ENCODE results near the gene PYM1.
"Not testable (repeated sequence)": the region's sequence is repeated elsewhere in the genome, so short reads cannot be mapped to it uniquely, and the experiment has no call there.

The PYM1 gene

GRCh38 chr12:55893723-55894122, 34.0 kb downstream of the PYM1 start:
- DNase-seq (ENCODE audit: low read depth) = no peak
- TF ChIP-seq CTCF (IDR thresholded peaks at IDR 0.05; ENCODE audit: control insufficient read depth, extremely low read depth, insufficient read depth) = no peak
- H3K4me3 ChIP-seq (ENCODE audit: low read depth, low read length) = no peak overlapping the region

- no peak for DNase-seq (ENCODE audit: low read depth)
- TF ChIP-seq CTCF (IDR thresholded peaks at IDR 0.05; ENCODE audit: control insufficient read depth, extremely low read depth, insufficient read depth) = no peak
- no peak overlapping the region for H3K4me3 ChIP-seq (ENCODE audit: low read depth, low read length)
Measured at GRCh38 chr12:55891310-55891709, 36.4 kb downstream of the PYM1 start.

GRCh38 chr12:55885113-55885512, 42.6 kb downstream of the PYM1 start:
- no peak overlapping the region for H3K4me3 ChIP-seq (ENCODE audit: low read depth, low read length)
- no peak for TF ChIP-seq CTCF (IDR thresholded peaks at IDR 0.05; ENCODE audit: control insufficient read depth, extremely low read depth, insufficient read depth)
- DNase-seq (ENCODE audit: low read depth) = no peak

GRCh38 chr12:55877824-55878223, 49.9 kb downstream of the PYM1 start:
- H3K4me3 ChIP-seq (ENCODE audit: low read depth, low read length) = no peak overlapping the region
- TF ChIP-seq CTCF (IDR thresholded peaks at IDR 0.05; ENCODE audit: control insufficient read depth, extremely low read depth, insufficient read depth) = no peak
- DNase-seq (ENCODE audit: low read depth) = no peak

- no peak for TF ChIP-seq CTCF (IDR thresholded peaks at IDR 0.05; ENCODE audit: control insufficient read depth, extremely low read depth, insufficient read depth)
- DNase-seq (ENCODE audit: low read depth) = no peak
- no peak overlapping the region for H3K4me3 ChIP-seq (ENCODE audit: low read depth, low read length)
Measured at GRCh38 chr12:55875704-55876467, 51.8 kb downstream of the PYM1 start.

- DNase-seq (ENCODE audit: low read depth) = no peak
- H3K4me3 ChIP-seq (ENCODE audit: low read depth, low read length) = no peak overlapping the region
- TF ChIP-seq CTCF (IDR thresholded peaks at IDR 0.05; ENCODE audit: control insufficient read depth, extremely low read depth, insufficient read depth) = no peak
Measured at GRCh38 chr12:55874443-55874842, 53.3 kb downstream of the PYM1 start.

- DNase-seq (ENCODE audit: low read depth); H3K4me3 ChIP-seq (ENCODE audit: low read depth, low read length): not testable (repeated sequence)
Measured at GRCh38 chr12:55866454-55867004, 61.2 kb downstream of the PYM1 start.
